Activated CD8-positive, alpha-beta memory T cell treated with anti-CD3 and anti-CD28 coated beads, Interleukin-2, amount 50 U/mL, for 4 hours (primary cell): Measurements from ENCODE around the gene SLC12A4.
"Not testable (repeated sequence)": the region's sequence is repeated elsewhere in the genome, so short reads cannot be mapped to it uniquely, and the experiment has no call there.

Experiments
- DNase-seq: peaks from one replicate; pipeline ENCODE4 v3.0.0-alpha.2; 2020

The SLC12A4 gene

DNA sequence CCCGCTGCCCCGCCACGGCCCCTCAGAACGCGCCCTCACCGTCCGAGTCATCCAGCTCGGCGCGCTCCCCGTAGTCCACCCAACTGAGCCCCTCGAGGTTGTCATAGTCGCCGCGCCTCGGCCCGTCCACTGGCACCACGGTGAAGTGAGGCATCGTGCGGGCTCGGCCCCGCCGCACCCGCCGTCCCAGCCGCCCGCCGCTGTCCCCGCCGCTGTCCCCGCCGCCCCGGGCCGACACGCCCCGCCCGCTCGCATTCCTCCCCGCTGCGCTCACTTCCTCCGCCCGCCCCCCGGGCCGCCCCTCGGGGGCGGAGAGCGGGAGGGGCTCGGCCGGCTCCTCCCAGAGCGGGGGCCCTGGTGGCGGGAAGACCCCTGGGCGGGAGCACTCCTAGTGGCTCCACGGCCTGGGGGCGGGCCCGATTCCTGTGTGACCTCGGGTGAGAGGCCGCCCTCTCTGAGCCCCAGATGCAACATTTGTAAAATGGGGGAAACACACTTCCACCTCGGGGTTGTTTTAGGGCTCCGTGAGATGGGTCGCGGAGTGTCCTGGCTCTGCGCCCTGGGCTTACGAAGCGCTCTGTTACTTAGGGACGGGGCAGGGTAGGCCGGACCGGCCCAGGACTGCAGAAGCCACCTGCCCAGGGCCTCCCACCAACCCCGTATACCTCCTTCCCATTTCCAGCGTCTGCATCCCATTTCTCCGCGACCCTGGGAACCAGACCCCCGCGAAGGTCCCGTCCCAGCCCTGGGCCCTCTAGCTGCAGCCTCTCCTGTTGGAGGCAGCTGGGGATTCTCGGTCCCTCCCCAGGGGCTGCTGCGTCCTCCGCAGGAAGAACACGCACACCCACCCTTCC lies at the start of gene SLC12A4:
SLC12A4 (minus strand) TSS at position 238 of the 854 bp plus-strand sequence; CDS start at position 154, 84 bp downstream.
- peak; percentile 84 for DNase-seq

DNA sequence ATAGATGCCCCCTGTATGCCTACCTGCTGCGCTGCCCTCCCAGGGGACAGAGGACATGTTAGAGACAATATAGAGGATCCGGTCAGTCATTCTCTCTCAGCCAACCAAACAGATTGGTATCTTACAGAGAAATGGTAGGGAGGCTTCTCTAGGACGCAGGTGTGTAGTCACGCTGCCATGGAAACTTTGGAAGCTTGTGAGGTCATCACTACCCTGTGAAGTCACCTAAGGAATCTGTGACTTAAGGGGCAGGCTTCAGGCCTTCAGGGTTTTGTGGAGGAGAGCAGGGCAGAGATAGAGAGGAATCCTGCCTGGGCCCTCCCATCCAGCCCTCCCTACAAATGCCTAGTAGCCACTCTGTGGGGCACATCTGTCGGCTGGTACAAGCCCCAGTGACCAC lies 47.2 kb upstream of the SLC12A4 start, which contains the start of gene DPEP2NB:
DPEP2NB (minus strand) TSS at position 231 of the 400 bp plus-strand sequence; CDS start at position 90, 141 bp downstream.
- no peak for DNase-seq

DNA sequence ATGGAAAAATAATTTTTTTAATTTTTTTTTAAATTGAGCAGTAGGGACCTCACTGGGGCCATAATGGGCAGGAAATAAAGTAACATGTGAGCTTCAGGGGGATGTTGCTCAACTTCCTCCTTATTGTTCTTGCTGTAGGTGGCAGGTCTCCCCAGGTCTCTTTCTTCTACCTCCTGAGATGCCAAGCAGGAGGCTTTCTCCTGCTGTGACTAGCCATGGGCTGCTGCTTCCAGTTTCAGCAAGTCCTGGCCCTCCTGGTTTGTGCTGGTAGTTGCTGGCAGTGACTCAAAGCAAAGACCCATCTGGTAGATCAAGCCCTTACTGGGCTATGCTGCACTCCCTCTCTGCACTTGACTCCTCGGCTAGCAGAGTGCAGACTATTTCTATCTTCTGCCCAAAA lies 45.0 kb upstream of the SLC12A4 start:
- DNase-seq = no peak

DNA sequence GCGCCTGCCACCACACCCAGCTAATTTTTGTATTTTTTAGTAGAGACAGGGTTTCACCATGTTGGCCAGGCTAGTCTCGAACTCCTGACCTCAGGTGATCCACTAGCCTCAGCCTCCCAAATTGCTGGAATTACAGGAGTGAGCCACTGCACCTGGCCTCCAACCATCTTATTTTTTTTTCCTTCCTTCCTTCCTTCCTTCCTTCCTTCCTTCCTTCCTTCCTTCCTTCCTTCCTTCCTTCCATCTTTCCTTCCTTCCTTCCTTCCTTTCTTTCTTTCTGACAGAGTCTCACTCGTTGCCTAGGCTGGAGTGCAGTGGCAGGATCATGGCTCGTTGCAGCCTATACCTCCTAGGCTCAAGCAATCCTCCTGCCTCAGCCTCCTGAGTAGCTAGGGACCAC lies 41.4 kb upstream of the SLC12A4 start:
- not testable (repeated sequence) for DNase-seq

DNA sequence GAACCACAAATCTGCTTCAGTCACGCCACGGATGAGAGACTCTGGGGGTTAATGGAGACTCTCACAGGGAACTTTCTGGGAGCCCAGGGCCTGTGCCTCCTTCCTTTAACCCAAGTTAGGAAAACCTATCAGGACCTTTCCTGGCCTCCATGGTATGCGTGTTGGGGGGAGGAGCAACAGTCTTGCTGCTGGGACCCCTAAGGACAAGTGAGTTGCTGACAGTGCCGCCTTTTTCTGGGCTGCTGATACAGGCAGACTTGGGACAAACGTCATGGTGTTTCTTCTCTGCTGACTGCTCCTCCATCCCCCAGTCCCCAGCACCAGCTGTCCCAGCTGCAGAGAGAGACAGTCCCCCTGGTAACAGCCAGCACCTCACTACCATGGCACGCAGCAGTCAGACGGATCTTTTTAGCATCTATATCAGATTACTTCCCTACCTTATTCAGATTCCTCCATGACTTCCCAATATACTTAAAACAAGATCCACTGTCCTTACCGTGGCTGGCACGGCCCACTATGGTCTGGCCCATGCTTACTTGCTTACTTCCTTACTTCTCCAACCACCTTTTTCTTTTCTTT lies 40.8 kb upstream of the SLC12A4 start:
- DNase-seq = no peak

DNA sequence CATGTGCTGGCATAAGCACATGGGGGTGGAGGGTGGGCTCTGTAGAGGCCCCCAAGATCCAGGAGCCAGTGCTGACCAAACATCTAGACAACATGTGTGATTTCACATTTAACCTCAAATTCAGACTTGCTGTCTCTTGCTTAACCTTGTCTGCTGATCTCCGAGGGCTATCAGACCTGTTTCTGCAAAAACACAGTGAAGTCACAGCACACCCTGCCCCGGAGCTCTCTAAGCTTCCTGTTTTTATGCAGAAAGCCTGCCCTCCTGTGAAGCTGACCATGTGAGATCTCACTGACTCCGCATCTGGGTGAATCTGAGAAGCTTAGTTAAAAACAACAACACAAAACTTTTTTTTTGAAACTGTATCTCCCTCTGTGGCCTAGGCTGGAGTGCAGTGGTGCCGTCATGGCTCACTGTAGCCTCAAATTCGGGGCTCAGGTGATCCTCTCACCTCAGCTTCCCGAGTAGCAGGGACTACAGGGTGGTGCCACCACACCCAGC lies 37.4 kb upstream of the SLC12A4 start:
- DNase-seq = peak; percentile 36

DNA sequence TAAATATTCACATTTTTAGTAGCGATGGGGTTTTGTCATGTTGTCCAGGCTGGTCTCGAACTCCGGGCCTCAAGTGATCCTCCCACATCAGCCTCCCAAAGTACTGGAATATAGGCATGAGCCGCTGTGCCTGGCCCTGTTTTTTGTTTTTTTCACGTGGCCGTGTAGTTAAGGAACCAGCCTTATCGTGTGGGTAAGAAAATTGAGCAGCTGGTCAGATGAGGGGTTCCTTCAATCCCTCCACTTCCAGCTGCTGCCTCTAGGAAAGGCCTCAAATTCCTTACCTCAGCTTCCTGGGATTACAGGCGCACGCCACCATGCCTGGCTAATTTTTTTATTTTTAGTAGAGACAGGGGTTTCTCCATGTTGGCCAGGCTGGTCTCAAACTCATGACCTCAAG lies 36.8 kb upstream of the SLC12A4 start:
- no peak for DNase-seq

DNA sequence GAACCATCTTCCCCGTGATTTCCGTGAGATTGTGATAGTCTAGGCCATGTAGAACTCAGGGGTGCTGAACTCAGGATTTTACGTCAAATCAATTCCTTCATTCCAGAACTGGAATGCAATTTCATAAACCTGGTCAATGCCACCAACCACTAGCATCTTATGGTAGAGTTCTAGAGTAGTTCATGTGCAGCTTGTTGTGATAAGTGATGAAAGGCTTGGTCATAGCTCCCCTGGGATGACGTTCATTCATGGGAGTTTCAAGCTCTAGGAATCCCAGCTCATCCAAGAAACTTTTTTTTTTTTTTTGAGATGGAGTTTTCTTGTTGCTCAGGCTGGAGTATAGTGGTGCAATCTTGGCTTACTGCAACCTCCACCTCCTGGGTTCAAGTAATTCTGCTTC lies 34.6 kb upstream of the SLC12A4 start:
- no peak for DNase-seq

DNA sequence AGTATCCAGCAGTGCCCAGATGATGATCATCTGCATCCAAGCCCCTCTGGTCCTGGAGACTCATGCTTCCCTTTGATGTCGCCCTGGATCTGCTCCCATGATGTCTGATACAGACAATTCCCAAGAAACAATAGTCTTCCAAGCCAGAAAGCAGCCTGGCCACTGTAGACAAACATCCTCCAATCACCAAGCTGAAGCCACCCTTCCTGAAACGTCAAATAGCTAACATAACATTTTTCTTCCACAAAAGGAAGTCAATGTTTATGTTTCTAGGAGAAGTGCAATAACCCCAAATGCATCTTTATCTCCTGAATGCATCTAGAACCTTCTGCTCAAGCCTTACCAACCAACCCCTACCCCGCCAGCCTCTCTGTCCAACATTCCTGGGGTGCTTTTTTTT lies 32.0 kb upstream of the SLC12A4 start:
- DNase-seq = no peak

DNA sequence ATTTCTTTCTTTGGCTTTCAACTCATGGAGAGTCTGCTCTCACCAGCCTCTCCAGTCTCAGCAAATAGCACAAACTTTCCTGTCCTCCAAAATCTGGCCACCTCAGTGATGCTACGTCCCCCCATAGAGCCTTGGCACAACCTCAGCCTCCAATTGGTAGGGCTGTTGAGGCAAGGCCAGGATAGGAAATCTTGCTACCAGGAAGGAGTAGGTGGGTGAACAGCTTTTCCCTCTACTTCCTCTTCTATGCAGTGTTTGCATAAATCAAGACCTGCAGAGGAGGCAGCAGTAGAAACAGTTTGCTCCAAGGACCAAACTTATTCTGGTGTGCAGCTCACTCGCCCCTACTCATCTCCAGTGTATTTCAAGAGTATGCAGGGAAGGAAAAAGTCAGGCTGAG lies 31.5 kb upstream of the SLC12A4 start:
- no peak for DNase-seq

DNA sequence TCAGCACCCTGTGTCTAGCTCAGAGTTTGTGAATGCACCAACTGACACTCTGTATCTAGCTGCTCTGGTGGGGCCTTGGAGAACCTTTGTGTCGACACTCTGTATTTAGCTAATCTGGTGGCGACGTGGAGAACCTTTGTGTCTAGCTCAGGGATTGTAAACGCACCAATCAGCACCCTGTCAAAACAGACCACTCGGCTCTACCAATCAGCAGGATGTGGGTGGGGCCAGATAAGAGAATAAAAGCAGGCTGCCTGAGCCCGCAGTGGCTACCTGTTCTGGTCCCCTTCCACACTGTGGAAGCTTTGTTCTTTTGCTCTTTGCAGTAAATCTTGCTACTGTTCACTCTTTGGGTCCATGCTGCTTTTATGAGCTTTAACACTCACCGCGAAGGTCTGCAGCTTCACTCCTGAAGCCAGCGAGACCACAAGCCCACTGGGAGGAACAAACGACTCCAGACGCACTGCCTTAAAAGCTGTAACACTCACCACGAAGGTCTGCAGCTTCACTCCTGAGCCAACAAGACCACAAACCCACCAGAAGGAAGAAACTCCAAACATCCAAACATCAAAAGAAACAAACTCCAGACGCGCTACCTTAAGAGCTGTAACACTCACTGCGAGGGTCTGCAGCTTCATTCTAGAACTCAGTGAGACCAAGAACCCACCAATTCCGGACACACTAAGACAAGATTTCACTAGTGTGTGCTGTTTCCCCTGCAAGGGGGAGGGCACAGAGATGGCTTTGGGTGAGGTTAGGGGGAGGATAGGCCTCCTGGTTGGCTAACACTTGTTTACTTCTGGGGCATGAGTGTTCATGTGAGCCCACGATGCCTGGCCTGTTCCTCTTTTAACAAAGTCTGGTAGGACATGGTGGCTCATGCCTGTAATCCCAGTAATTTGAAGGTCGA lies 30.6 kb upstream of the SLC12A4 start, which contains the start of gene DPEP2:
DPEP2 (minus strand) TSS at position 706 of the 910 bp plus-strand sequence. CDS start 6,272 bp downstream, outside the sequence.
- DNase-seq = not testable (repeated sequence)

DNA sequence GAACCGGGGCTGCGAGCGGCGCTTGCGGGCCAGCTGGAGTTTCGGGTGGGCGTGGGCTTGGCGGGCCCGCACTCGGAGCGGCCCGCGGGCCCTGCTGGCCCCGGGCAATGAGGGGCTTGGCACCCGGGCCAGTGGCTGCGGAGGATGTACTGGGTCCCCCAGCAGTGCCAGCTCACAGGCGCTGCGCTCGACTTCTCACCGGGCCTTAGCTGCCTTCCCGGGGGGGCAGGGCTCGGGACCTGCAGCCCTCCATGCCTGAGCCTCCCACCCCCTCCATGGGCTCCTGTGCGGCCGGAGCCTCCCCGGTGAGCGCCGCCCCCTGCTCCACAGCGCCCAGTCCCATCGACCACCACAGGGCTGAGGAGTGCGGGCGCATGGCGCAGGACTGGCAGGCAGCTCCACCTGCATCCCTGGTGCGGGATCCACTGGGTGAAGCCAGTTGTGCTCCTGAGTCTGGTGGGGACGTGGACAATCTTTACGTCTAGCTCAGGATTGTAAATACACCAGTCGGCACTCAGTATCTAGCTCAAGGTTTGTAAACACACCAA lies 29.9 kb upstream of the SLC12A4 start:
- DNase-seq = not testable (repeated sequence)

DNA sequence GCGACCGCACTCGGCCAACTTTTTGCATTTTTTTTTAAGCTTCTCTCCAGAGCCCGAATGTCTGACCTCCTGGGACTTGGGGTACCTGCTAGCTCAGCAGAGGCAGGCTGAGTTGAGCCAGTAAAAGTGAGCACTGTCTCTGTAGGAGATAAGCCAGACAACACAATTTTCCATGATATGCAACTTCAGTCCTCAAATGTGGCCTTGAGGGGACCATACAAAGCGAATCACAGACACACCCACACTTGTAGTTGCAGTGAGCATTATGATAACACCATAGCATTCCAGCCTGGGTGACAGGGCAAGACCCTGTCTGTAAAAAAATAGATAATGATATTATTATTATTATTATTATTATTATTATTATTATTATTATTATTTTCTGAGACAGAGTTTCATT lies 28.2 kb upstream of the SLC12A4 start:
- no peak for DNase-seq

DNA sequence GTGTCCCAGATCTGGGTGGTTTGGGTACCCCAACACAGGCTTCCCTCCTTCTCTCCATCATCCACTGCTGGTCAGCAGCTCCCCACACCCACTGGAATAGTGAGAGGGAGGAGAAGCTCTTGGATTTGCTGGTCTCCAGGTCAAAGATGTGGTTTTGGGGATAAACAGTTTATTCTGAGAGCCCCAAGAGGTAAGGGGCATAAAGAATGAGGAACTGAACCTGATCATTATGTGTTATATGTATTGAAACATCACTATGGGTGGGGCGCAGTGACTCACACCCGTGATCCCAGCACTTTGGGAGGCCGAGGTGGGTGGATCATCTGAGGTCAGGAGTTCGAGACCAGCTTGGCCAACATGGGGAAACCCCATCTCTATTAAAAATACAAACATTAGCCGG lies 27.0 kb upstream of the SLC12A4 start:
- DNase-seq = no peak

DNA sequence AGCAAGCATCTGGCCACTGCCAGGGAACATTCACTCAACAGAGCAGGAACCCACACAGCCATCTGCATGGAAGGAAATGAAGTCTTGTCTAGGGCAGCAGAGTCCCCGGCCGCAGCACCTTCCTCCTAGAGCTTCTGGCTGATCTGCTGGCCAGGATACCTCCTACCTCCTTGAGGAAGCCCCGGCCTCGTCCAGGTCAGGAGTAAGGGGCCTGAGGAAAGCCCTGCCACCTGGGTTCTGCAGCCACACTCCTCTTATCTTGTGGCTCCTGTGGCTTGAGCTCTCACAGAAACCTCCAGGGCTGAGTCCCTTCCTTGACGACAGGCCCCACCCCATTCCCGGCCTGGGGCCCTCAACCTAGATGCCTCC lies 25.6 kb upstream of the SLC12A4 start:
- not testable (repeated sequence) for DNase-seq

DNA sequence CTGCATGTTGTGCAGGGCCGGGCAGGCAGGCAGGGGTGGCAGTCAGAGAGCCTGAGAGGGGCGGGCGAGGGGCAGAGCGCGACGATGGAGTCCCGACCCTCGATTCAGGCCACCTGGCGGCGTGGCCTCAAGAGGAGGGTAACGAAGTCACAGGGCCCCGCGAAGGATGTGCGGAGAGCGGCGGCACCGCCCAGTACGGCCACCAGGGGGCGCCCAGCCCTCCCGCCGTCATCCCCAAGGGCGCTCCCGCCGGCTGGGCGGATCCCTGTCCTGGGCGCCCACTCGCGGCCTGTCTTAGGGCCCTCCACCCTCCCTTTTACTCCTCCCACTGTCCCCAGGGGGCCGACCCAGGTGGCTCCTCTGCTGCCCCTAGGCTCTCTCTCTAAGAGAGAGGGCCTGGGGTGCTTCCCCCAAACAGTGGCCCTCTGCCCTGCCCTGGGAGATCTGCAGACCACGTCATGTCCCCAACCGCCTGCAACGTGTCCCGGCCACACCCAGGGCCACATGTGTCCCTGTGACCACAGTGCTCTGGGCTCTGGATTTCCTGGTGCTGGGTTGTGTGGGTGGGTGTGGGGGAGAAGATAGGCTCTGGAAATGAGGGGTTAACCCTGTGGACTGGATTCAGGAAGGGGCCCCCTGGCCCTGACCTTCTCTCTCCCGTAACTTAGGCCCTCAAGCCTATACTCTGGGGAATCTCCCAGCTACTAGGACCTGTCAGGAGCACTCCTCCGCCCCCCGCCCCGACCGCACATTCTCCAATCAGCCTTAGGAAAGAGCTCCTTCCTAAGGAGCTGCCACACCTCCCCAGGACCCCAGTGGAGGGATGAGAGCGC lies 25.0 kb upstream of the SLC12A4 start:
- peak; percentile 82 for DNase-seq

DNA sequence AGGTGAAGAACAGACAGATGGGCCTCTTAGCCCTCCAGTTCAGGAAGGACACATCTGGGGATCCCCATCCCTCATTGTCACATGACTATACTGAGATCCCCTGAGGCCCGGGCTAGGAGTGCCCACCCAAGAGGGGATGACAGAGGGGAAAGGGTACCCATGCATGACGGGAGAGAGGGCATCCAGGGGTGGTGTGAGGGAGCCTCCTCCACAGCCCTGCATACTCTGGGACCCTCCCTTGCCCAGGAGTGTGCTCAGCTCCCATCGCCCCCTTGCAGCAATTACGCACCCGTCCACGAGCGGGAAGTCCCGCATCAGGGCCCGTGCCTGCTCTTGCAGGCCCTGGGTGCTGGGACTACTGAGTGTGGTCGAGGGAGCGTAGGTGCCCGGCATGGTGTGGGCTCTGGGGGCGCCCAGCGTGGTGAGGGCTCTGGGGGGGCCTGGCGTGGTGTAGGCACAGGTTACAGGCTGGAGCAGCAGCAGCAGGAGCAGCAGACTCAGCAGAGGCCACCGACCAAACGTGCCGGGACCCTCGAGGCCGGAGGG lies 24.3 kb upstream of the SLC12A4 start:
- DNase-seq = no peak

DNA sequence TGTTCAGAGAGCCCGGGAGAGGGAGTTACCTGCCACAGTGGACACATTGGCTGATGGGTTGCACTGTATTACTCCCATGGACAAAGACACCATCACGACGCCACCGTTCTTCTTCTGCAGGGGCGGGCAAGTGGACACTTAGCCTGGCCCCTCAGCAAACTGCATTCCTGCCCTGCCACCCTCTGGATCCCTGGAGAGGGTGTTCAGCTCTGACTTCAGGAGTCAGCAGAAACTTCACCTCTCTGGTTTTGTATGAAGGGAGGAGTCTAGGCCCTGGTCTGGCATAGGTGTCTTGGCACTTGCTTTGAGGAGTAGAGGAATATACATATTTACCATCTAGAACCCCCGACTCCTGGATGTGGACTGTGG lies 21.6 kb upstream of the SLC12A4 start:
- DNase-seq = no peak

DNA sequence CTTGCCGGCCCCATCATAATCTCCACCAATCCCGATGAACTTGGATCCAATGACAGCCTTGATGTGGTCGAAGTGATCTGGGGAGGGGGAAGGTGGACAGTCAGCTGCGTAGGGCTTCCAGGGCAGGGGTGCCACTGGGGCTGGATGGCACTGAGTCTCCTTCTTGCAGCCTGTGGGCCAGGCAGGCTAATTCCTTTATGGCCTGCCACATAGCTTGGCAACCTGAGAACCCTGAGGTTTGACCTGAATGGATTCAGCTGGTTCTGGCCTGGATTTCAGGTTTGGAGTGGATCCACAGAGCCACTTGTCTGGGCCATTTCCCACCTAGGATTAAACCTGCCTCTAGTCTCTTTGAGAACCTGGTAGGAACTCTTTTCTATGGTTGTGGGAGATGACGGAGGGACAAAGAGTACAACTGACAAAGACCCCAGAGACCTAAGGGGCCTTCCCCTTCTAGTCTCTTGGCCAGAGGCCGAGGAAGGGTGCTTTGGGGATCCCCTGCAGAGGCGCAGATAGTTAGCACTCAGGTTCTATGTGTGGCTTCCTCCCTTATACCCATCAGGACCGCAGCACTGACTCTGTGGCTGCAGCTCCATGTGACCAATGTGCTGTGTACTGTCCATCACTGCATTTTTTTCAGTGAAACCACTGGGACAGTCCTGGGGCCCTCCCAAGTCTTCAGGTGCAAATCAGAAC lies 21.0 kb upstream of the SLC12A4 start:
- DNase-seq = no peak

DNA sequence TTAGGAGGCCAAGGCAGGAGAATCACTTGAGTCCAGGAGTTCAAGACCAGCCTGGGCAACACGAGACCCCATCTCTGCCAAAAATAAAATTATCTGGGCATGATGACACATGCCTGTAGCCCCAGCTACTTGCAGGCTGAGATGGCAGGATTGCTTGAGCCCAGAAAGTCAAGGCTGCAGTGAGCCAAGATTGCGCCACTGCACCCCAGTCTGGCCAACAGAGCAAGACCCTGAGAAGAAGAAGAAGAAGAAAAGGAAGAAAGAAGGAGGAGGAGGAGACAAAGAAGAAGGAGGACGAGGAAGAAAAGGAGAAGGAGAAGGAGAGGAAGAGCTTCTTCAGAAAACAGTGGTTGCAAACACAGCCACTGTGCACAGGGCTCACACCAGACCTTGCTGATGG lies 20.2 kb upstream of the SLC12A4 start:
- no peak for DNase-seq
